Measurements from ENCODE around the gene PLLP.

- TF ChIP-seq, protein P1, sequence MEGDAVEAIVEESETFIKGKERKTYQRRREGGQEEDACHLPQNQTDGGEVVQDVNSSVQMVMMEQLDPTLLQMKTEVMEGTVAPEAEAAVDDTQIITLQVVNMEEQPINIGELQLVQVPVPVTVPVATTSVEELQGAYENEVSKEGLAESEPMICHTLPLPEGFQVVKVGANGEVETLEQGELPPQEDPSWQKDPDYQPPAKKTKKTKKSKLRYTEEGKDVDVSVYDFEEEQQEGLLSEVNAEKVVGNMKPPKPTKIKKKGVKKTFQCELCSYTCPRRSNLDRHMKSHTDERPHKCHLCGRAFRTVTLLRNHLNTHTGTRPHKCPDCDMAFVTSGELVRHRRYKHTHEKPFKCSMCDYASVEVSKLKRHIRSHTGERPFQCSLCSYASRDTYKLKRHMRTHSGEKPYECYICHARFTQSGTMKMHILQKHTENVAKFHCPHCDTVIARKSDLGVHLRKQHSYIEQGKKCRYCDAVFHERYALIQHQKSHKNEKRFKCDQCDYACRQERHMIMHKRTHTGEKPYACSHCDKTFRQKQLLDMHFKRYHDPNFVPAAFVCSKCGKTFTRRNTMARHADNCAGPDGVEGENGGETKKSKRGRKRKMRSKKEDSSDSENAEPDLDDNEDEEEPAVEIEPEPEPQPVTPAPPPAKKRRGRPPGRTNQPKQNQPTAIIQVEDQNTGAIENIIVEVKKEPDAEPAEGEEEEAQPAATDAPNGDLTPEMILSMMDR (IDR thresholded peaks at IDR 0.05), result no peak
- no peak for TF ChIP-seq POLR2A (IDR thresholded peaks at IDR 0.05)
Measured at GRCh38 chr16:57331355-57331754, 46.9 kb upstream of the PLLP start.
